HEK293 (cell line): ENCODE measurements around the gene ETS2.

ENCODE experiments used
- CTCF ChIA-PET: fragments of 350-600 bp; formaldehyde crosslinking; extraction: SDS; loops from one replicate; lab custom pipeline; 2021; ENCODE audit warnings: antibody characterized with exemption; lab: Yijun Ruan, JAX
- POLR2A ChIA-PET: fragments of 300-600 bp; formaldehyde crosslinking; extraction: SDS; loops from one replicate; lab custom pipeline; 2020; ENCODE audit warnings: antibody characterized with exemption, inconsistent platforms; lab: Yijun Ruan, JAX
- H3K27ac ChIP-seq: fragments of 200-500 bp; sonication (Bioruptor generic); 2 replicates; pipeline ENCODE4 v1.5.1; 2014; ENCODE audit warnings: low read depth, low read length, control low read depth, inconsistent platforms; ENCODE audit errors: extremely low read depth
- H3K36me3 ChIP-seq, 2 experiments: fragments of 200-500 bp in 1 of 2; sonication (Bioruptor generic) in 1 of 2; 1 replicate in 1 of 2; 2 replicates in 1 of 2; pipeline ENCODE4 v1.5.1; 2014 to 2017; ENCODE audit warnings: inconsistent platforms in 2 of 2, low read length in 2 of 2; ENCODE audit not compliant: control insufficient read depth in 2 of 2, insufficient read depth in 1 of 2
- H3K4me1 ChIP-seq: fragments of 200-500 bp; sonication (Bioruptor generic); 2 replicates; pipeline ENCODE4 v1.5.1; 2014; ENCODE audit warnings: mild to moderate bottlenecking, low read length, inconsistent platforms; ENCODE audit not compliant: control insufficient read depth, insufficient read depth
- H3K4me3 ChIP-seq: 2 replicates; pipeline ENCODE4 v1.5.1; 2011; ENCODE audit warnings: low read depth, mild to moderate bottlenecking, control low read depth, low read length, moderate library complexity
- H3K9me3 ChIP-seq: fragments of 200-500 bp; sonication (Bioruptor generic); 2 replicates; pipeline ENCODE4 v1.5.1; 2014; ENCODE audit warnings: low read depth, low read length, inconsistent platforms; ENCODE audit not compliant: control insufficient read depth, insufficient read depth
- ZBTB1 ChIP-seq: fragments of 450-650 bp; formaldehyde crosslinking; IDR thresholded peaks from 2 replicates; pipeline ENCODE4 v1.5.1; 2016; ENCODE audit warnings: missing biosample characterization, missing genetic modification characterization
- ZBTB49 ChIP-seq: fragments of 450-650 bp; formaldehyde crosslinking; IDR thresholded peaks from 2 replicates; pipeline ENCODE4 v1.5.1; 2016; ENCODE audit warnings: missing biosample characterization, missing genetic modification characterization, low read depth
- ZEB2 ChIP-seq: fragments of 450-650 bp; formaldehyde crosslinking; IDR thresholded peaks from 2 replicates; pipeline ENCODE4 v1.5.1; 2016; ENCODE audit warnings: missing biosample characterization, missing genetic modification characterization
- ZFHX2 ChIP-seq: fragments of 450-650 bp; formaldehyde crosslinking; conservative IDR thresholded peaks from 2 replicates; pipeline ENCODE4 v1.5.1; 2016; ENCODE audit warnings: missing biosample characterization, missing genetic modification characterization
- ZNF174 ChIP-seq: fragments of 450-650 bp; formaldehyde crosslinking; IDR thresholded peaks from 2 replicates; pipeline ENCODE4 v1.5.0; 2017; ENCODE audit warnings: missing biosample characterization, mild to moderate bottlenecking, missing genetic modification characterization
- ZNF184 ChIP-seq: fragments of 450-650 bp; IDR thresholded peaks from 2 replicates; pipeline ENCODE4 v1.5.1; 2018; ENCODE audit warnings: missing biosample characterization, mild to moderate bottlenecking, missing genetic modification characterization
- ZNF26 ChIP-seq: fragments of 450-650 bp; formaldehyde crosslinking; IDR thresholded peaks from 2 replicates; pipeline ENCODE4 v1.5.1; 2016; ENCODE audit warnings: missing biosample characterization, missing genetic modification characterization
- ZNF280C ChIP-seq: fragments of 450-650 bp; formaldehyde crosslinking; IDR thresholded peaks from 2 replicates; pipeline ENCODE4 v1.5.1; 2016; ENCODE audit warnings: missing biosample characterization, missing genetic modification characterization
- ZNF280D ChIP-seq: fragments of 450-650 bp; formaldehyde crosslinking; IDR thresholded peaks from 2 replicates; pipeline ENCODE4 v1.5.1; 2016; ENCODE audit warnings: missing biosample characterization, missing genetic modification characterization
- ZNF335 ChIP-seq: fragments of 450-650 bp; formaldehyde crosslinking; conservative IDR thresholded peaks from 2 replicates; pipeline ENCODE4 v1.5.1; 2016; ENCODE audit warnings: missing biosample characterization, missing genetic modification characterization
- ZNF513 ChIP-seq: fragments of 450-650 bp; IDR thresholded peaks from 2 replicates; pipeline ENCODE4 v1.5.1; 2018; ENCODE audit warnings: missing biosample characterization, missing genetic modification characterization
- ZNF624 ChIP-seq: fragments of 450-650 bp; formaldehyde crosslinking; IDR thresholded peaks from 2 replicates; pipeline ENCODE4 v1.5.1; 2017; ENCODE audit warnings: missing biosample characterization, missing genetic modification characterization
- ZNF747 ChIP-seq: fragments of 450-650 bp; formaldehyde crosslinking; IDR thresholded peaks from 2 replicates; pipeline ENCODE4 v1.5.1; 2016; ENCODE audit warnings: missing biosample characterization, missing genetic modification characterization

ETS2 gene

GRCh38 chr21:38838598-38839327, 33.0 kb downstream of the ETS2 start:
- Histone ChIP-seq H3K36me3 (no peaks in the 10 kb centered on the region), H3K4me3 (no peak overlapping the region), H3K27ac (no peak overlapping the region), H3K9me3 (no peaks in the 10 kb centered on the region), H3K4me1 (no peaks in the 10 kb centered on the region)
- ChIA-PET CTCF (interaction anchor here (1.0 kb wide), 1 partner anchor 68 kb away, joined by 3 read pairs; no protein-coding TSS in a partner anchor), POLR2A (interaction anchor here (1.1 kb wide), 1 partner anchor 11 kb away, joined by 3 read pairs; no protein-coding TSS in a partner anchor)
- TF ChIP-seq ZFHX2 (tag by site-specific recombination) (no peak), ZBTB49 (no peak), ZNF624 (tag by site-specific recombination) (no peak), ZNF280C (tag by site-specific recombination) (no peak), ZNF26 (tag by site-specific recombination) (no peak), ZNF184 (no peak), ZNF174 (tag by site-specific recombination) (no peak), ZBTB1 (tag by site-specific recombination) (no peak), ZEB2 (tag by site-specific recombination) (no peak), ZNF280D (no peak)

- H3K36me3 ChIP-seq = no peaks in the 10 kb centered on the region
- no peaks in the 10 kb centered on the region for H3K4me1 ChIP-seq
- no peaks in the 10 kb centered on the region for H3K9me3 ChIP-seq
- H3K4me3 ChIP-seq = no peak overlapping the region
- POLR2A ChIA-PET = no interaction called here
- no peak overlapping the region for H3K27ac ChIP-seq
- TF ChIP-seq ZNF747 (tag by site-specific recombination) (no peak), ZNF513 (tag by site-specific recombination) (no peak), ZNF335 (tag by site-specific recombination) (peak; percentile 43)
- TF ChIP-seq, all 188 proteins: peak for 1
- CTCF ChIA-PET = no interaction called here
These were observed 33.9 kb downstream of the ETS2 start for GRCh38 chr21:38839328-38840286.
